ENCODE data around the gene PI4KA.

Gene PI4KA

DNA sequence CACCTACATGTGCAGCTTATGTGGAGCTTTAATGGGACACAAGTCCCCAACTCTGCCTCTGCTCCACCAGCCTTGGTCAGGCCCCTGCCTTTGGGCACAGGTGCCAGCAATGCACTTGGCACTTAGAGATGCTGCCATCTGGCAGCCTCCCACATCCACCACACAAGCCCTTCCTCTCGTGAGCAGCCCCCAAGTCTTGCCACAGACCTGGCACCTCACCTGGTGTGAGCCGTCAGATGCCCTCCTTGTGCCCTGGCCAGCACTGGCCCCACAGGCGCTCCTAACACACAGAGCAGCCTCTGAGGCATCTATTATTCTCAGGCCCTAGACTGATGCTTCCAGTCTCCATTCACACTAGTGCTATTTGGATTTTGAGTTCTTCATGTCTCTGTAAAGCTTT, 109.2 kb downstream of the PI4KA start:
- no peaks in the 10 kb centered on the region for H3K27me3 ChIP-seq (replicated peaks; ENCODE audit: control insufficient read depth, insufficient read depth, low read length)
- DNase-seq (ENCODE audit: low read depth) = no peak
- H3K9me3 ChIP-seq (ENCODE audit: control insufficient read depth, low read length) = no peaks in the 10 kb centered on the region
- no peak overlapping the region for H3K4me3 ChIP-seq (ENCODE audit: low read length)
- peaks cover 11% of the 10 kb centered on the region for H3K4me1 ChIP-seq (ENCODE audit: control insufficient read depth, insufficient read depth, low read length)
- peaks cover 64% of the 10 kb centered on the region for H3K36me3 ChIP-seq (ENCODE audit: control insufficient read depth, insufficient read depth, low read length, severe bottlenecking)
- H3K9ac ChIP-seq (ENCODE audit: low read length) = no peak overlapping the region

DNA sequence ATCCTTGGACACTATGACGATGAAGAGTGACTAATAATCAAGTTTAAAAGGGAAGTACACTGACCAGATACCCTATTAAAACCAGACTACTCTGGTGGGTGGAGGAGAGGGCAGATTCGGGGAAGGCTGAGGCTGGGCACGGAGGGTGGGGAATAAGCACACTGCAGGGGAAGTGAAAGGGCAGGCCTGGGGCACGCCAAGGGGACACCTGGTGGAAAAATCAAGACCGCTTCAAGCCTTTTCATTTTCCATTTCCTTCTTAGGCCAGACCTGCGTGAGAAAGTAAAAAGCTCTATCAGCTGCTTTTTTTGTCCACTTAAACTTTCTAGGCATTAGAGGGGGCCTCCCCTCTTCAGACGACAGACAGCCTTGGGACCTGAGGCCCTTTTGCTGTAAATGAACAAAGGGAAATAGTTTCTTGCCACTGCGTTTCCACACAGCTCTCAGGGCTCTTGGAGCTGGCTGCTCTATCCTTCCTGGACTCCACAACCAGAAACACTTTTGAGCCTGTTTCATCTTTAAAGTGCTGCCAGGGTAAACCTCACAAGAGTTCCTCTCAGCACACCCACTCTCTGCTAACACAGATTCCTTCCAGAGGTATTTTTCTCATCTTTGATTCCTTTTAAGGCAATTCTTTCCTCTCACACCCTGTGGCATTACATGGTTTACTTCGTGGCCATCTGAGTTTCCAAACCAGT, 109.7 kb downstream of the PI4KA start:
- Histone ChIP-seq H3K9me3 (ENCODE audit: control insufficient read depth, low read length) (no peaks in the 10 kb centered on the region), H3K36me3 (ENCODE audit: control insufficient read depth, insufficient read depth, low read length, severe bottlenecking) (peaks cover 68% of the 10 kb centered on the region), H3K4me1 (ENCODE audit: control insufficient read depth, insufficient read depth, low read length) (peaks cover 11% of the 10 kb centered on the region), H3K9ac (ENCODE audit: low read length) (no peak overlapping the region), H3K4me3 (ENCODE audit: low read length) (no peak overlapping the region), H3K27me3 (replicated peaks; ENCODE audit: control insufficient read depth, insufficient read depth, low read length) (no peaks in the 10 kb centered on the region)
- DNase-seq (ENCODE audit: low read depth) = no peak

DNA sequence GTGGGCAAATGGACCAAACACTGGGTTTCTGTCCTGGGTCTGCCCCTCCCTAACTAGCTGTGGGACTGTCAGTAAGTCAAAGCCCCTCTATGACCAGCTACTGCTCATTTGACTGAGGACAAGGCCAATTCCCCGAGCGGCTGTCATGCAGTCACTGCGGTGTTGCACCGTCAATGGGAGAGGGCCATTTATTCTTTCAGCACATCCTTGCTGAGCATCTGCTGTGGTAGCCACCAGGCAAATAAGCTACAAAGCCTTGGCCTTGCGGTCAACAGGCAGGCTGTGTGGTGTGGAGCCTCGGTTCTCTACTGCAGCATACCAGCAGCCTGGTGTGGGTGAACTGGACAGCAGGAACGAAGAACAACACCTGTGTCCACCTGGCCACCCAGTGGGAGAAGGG, 110.5 kb downstream of the PI4KA start:
- Histone ChIP-seq H3K9me3 (ENCODE audit: control insufficient read depth, low read length) (no peaks in the 10 kb centered on the region), H3K4me1 (ENCODE audit: control insufficient read depth, insufficient read depth, low read length) (peaks cover 11% of the 10 kb centered on the region), H3K36me3 (ENCODE audit: control insufficient read depth, insufficient read depth, low read length, severe bottlenecking) (peaks cover 67% of the 10 kb centered on the region), H3K27me3 (replicated peaks; ENCODE audit: control insufficient read depth, insufficient read depth, low read length) (no peaks in the 10 kb centered on the region), H3K9ac (ENCODE audit: low read length) (no peak overlapping the region), H3K4me3 (ENCODE audit: low read length) (no peak overlapping the region)
- no peak for DNase-seq (ENCODE audit: low read depth)

DNA sequence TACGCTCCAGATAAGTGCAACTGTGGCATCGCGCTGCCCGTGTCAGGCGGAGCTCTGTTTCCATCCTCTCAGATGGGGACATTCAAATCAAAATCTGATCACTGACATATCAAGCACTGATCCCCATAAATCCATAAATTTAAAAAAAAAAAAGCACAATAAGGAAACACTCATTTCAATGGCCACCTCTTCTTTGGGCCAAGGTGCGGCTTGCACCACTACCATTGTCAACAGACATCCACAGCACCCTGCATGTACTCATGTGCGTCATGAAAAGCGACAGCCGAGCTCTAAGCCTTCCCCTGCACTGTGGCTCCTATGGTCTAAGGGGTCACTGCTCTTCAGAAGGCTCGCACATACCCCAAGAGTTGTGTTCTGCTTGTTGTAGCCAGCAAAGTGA, 111.4 kb downstream of the PI4KA start:
- no peak for DNase-seq (ENCODE audit: low read depth)
- Histone ChIP-seq H3K9ac (ENCODE audit: low read length) (no peak overlapping the region), H3K36me3 (ENCODE audit: control insufficient read depth, insufficient read depth, low read length, severe bottlenecking) (peaks cover 67% of the 10 kb centered on the region), H3K4me1 (ENCODE audit: control insufficient read depth, insufficient read depth, low read length) (peaks cover 11% of the 10 kb centered on the region), H3K4me3 (ENCODE audit: low read length) (no peak overlapping the region), H3K27me3 (replicated peaks; ENCODE audit: control insufficient read depth, insufficient read depth, low read length) (no peaks in the 10 kb centered on the region), H3K9me3 (ENCODE audit: control insufficient read depth, low read length) (no peaks in the 10 kb centered on the region)

DNA sequence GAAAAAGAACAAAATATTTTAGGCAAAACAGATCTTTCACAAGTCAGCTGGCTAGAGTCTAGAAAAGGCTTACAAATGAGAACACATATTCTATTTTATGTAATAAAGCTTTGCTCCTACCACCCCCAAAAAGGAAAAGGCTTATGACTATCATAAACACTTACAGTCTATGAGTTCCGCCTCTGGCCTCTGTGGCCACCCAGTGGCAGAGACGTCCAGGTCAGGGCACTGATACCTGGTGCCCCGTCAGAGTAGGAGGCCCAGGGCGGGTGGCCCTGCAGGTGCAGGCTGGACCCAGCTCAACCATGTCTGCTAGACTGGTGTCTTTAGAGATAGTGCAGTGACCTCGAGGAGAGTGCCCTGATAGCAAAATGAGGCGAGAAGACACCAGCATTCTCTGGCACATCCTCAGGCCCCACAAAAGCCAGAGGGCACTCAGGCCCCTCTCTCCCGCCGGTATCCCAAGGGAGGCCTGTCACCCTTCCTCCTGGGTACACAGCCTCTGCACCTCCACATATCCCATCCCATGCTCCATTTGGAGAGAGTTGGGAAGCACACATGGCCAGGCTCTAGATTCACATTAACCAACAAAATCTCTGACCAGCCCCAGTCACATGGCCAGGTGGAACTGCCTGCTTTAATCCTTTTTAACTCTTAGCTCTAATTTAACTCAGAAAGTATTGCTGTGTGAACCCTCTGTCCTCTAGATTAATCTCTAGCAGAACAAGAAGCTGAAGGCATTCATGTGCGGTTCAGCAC, 112.0 kb downstream of the PI4KA start:
- H3K9ac ChIP-seq (ENCODE audit: low read length) = no peak overlapping the region
- H3K36me3 ChIP-seq (ENCODE audit: control insufficient read depth, insufficient read depth, low read length, severe bottlenecking) = peaks cover 67% of the 10 kb centered on the region
- no peaks in the 10 kb centered on the region for H3K27me3 ChIP-seq (replicated peaks; ENCODE audit: control insufficient read depth, insufficient read depth, low read length)
- H3K4me1 ChIP-seq (ENCODE audit: control insufficient read depth, insufficient read depth, low read length) = peaks cover 11% of the 10 kb centered on the region
- H3K4me3 ChIP-seq (ENCODE audit: low read length) = no peak overlapping the region
- no peaks in the 10 kb centered on the region for H3K9me3 ChIP-seq (ENCODE audit: control insufficient read depth, low read length)
- no peak for DNase-seq (ENCODE audit: low read depth)

DNA sequence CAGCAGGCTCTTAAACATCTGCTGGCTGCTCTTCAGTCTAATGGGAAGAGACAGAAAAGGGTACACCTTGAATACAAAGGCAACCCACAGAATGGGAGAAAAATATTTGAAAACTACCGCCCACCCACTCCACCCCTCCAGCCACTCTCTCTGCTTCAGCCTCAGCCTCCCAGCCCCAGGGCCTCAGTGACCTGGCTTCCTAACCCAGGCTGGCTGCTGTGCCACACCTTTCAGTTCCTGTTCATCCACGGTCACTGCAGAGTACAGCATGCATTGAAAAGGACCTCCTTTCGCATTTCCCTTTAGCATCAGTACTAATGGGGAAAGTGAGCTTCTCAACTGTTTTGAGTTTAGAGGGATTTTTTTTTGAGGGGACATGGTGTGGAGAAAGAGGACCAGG, 113.5 kb downstream of the PI4KA start:
- Histone ChIP-seq H3K36me3 (ENCODE audit: control insufficient read depth, insufficient read depth, low read length, severe bottlenecking) (peaks cover 74% of the 10 kb centered on the region), H3K27me3 (replicated peaks; ENCODE audit: control insufficient read depth, insufficient read depth, low read length) (no peaks in the 10 kb centered on the region)
- DNase-seq (ENCODE audit: low read depth) = no peak

DNA sequence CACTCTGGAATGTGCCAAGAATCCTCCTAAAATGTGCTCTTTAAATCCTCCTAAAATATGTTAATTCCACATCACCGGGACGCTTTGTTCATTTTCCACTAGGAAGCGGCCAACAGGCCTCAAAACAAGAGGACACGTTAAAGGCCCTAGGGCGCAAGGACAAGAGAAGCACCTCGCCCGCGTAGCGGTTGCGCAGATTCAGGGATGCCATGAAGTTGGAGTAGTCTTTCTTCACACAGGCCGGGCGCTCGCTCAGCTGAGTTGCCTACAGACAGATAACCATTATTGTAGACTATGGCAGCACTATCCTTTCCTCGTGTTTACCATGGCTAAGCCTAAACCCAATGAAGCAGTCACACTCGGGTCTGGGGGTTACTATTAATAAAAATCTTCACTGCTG, 114.2 kb downstream of the PI4KA start:
- no peak for DNase-seq (ENCODE audit: low read depth)
- H3K36me3 ChIP-seq (ENCODE audit: control insufficient read depth, insufficient read depth, low read length, severe bottlenecking) = peaks cover 67% of the 10 kb centered on the region
- H3K9me3 ChIP-seq (ENCODE audit: control insufficient read depth, low read length) = peaks cover 11% of the 10 kb centered on the region

More for the DNA sequence above, 113.5 kb downstream of the PI4KA start:
- H3K9me3 ChIP-seq (ENCODE audit: control insufficient read depth, low read length) = peaks cover 11% of the 10 kb centered on the region
- no peaks in the 10 kb centered on the region for H3K4me1 ChIP-seq (ENCODE audit: control insufficient read depth, insufficient read depth, low read length)
- H3K4me3 ChIP-seq (ENCODE audit: low read length) = no peak overlapping the region
- no peak overlapping the region for H3K9ac ChIP-seq (ENCODE audit: low read length)

DNA sequence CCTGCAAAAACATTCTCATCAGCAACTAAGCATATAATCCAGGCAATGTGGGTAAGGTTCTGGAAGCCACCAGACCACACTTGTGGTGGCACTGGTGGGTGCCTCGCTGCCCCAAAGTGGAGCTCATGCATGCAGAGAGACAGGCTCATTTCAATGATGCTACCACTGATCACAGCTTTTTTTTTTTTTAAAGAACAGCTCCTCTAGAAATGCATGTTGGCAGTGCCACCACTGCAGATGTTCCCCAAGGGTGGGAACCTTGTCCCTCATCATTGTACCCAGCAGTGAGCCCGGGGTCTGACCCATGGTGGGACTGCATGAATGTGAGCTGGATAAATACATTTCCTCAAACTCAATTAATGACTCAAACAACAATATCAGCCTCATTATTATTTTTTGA, 115.8 kb downstream of the PI4KA start:
- Histone ChIP-seq H3K27me3 (replicated peaks; ENCODE audit: control insufficient read depth, insufficient read depth, low read length) (no peaks in the 10 kb centered on the region), H3K9ac (ENCODE audit: low read length) (no peak overlapping the region), H3K4me3 (ENCODE audit: low read length) (no peak overlapping the region), H3K9me3 (ENCODE audit: control insufficient read depth, low read length) (peaks cover 11% of the 10 kb centered on the region), H3K4me1 (ENCODE audit: control insufficient read depth, insufficient read depth, low read length) (no peaks in the 10 kb centered on the region), H3K36me3 (ENCODE audit: control insufficient read depth, insufficient read depth, low read length, severe bottlenecking) (peaks cover 69% of the 10 kb centered on the region)
- no peak for DNase-seq (ENCODE audit: low read depth)

More for the DNA sequence above, 114.2 kb downstream of the PI4KA start:
- Histone ChIP-seq H3K4me1 (ENCODE audit: control insufficient read depth, insufficient read depth, low read length) (no peaks in the 10 kb centered on the region), H3K27me3 (replicated peaks; ENCODE audit: control insufficient read depth, insufficient read depth, low read length) (no peaks in the 10 kb centered on the region), H3K4me3 (ENCODE audit: low read length) (no peak overlapping the region), H3K9ac (ENCODE audit: low read length) (no peak overlapping the region)

DNA sequence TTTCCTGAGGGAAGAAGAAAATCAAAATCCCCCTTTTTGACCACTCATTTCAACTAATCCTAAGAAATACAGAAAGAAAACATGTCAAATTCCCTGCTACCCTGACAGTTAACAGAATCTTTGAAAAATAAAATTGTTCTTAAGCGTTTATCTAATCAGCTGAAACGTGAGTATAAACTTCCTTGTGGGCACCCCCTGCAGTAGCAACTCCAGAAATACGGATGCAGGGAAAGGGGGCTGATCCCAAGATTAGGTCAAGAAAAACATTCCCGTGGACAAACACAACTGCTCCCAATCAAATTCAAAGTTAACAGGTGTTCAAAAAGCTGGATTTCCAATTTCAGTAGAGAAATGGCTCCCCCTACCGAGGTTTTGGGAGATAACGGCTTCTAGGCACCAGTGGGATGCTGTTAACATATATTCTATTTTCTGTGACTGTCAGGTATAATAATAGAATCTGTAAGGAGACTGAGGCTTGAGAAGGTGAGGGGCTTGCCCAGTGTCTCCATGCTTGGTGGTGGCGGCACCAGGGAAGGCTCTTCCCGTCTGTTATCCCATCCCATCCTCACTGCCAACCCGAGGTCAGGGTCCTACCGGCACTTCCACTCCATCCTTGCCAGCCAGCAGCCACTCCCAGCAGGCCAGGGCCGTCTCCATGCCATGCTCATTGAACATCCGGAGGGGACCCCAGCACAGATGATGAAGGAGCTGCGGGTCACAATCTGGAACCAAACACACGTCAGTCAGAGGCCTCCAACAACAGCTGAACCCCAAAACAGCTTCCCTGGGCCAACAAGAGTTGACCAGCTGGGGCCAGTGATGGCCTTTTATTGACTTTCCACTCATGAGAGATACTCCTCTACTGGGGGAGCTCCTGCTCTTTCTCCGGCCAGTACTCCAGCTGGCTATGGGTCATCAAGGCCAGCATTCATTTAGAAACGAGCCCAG, 116.7 kb downstream of the PI4KA start:
- Histone ChIP-seq H3K4me1 (ENCODE audit: control insufficient read depth, insufficient read depth, low read length) (no peaks in the 10 kb centered on the region), H3K36me3 (ENCODE audit: control insufficient read depth, insufficient read depth, low read length, severe bottlenecking) (peaks cover 62% of the 10 kb centered on the region), H3K9ac (ENCODE audit: low read length) (no peak overlapping the region), H3K27me3 (replicated peaks; ENCODE audit: control insufficient read depth, insufficient read depth, low read length) (no peaks in the 10 kb centered on the region), H3K4me3 (ENCODE audit: low read length) (no peak overlapping the region), H3K9me3 (ENCODE audit: control insufficient read depth, low read length) (peaks cover 11% of the 10 kb centered on the region)
- peak; percentile 57 for DNase-seq (ENCODE audit: low read depth)

DNA sequence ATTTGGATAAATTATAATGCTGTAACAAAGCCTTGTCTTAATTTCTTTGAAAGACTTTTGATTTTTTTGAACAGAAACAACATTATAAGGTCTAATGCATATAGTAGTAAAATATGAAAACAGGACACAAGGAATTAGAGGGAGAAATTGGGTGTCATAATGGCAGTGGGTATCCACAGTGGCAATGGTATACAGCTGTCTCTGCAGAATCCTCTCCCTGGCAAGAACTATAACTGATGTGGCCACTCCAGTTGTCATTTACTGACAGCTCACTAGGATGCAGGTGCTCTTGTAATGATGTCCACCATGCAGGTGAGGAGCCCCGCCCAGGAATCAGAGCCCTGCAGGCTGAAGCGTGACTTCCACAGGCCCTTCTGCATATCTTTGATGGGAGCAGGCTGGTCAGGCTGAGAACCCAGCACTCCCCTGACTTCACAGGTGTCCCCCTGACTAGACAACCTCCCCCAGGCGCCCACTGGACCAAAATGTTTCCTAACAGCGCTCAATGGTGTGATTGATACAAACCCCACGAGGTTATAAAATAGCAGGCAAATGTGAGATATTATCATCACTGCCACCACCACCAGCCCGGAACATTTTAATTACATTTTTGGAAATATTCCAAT, 117.5 kb downstream of the PI4KA start:
- H3K9me3 ChIP-seq (ENCODE audit: control insufficient read depth, low read length) = peaks cover 11% of the 10 kb centered on the region
- no peaks in the 10 kb centered on the region for H3K27me3 ChIP-seq (replicated peaks; ENCODE audit: control insufficient read depth, insufficient read depth, low read length)
- no peak for DNase-seq (ENCODE audit: low read depth)
- no peak overlapping the region for H3K9ac ChIP-seq (ENCODE audit: low read length)
- peaks cover 61% of the 10 kb centered on the region for H3K36me3 ChIP-seq (ENCODE audit: control insufficient read depth, insufficient read depth, low read length, severe bottlenecking)
- H3K4me1 ChIP-seq (ENCODE audit: control insufficient read depth, insufficient read depth, low read length) = no peaks in the 10 kb centered on the region
- no peak overlapping the region for H3K4me3 ChIP-seq (ENCODE audit: low read length)
